CD4-positive, alpha-beta T cell (primary cell): ENCODE measurements around the gene PREP. TPM values are rescaled to one million over a fixed set of nuclear protein-coding genes. Genes with fewer than 3 reads are reported as not detected.

Experiments used
- ATAC-seq: fragments of 200-7000 bp; cut with Tn5 transposase; one replicate; pipeline ENCODE4 v1.10.0; 2022; ENCODE audit warnings: mild to moderate bottlenecking; ENCODE audit not compliant: poor library complexity
- CTCF ChIA-PET: fragments of 350-600 bp; sonication (Branson Sonifier 250); formaldehyde crosslinking; loops from one replicate; lab custom pipeline; 2021; ENCODE audit warnings: antibody characterized with exemption, inconsistent platforms; lab: Charles Lee
- POLR2A ChIA-PET: fragments of 350-600 bp; sonication (Branson Sonifier 250); formaldehyde crosslinking; loops from one replicate; lab custom pipeline; 2021; ENCODE audit warnings: antibody characterized with exemption, inconsistent platforms; lab: Charles Lee
- DNase-seq, 14 experiments: peaks; one replicate each; pipeline ENCODE4 v3.0.0-alpha.2; 2013 to 2020; ENCODE audit warnings: mixed read lengths in 2 of 14
- H3K27ac ChIP-seq, 2 donors: one replicate each; pipeline versions ENCODE4 v1.5.1 to v1.7.0; 2013; ENCODE audit warnings: low read length in 2 of 2, low read depth in 1 of 2, mild to moderate bottlenecking in 1 of 2
- H3K27me3 ChIP-seq, 2 experiments: 1 replicate in 1 of 2; 2 replicates in 1 of 2; pipeline versions ENCODE4 v1.6.1 to v1.7.0; 2013; ENCODE audit warnings: low read length in 2 of 2, control low read depth in 1 of 2, mild to moderate bottlenecking in 1 of 2, moderate library complexity in 1 of 2; ENCODE audit not compliant: insufficient read depth in 2 of 2, control insufficient read depth in 1 of 2
- H3K36me3 ChIP-seq: one replicate; pipeline ENCODE4 v1.6.1; 2013; ENCODE audit warnings: low read length, control low read depth; ENCODE audit not compliant: insufficient read depth
- H3K4me1 ChIP-seq: one replicate; pipeline ENCODE4 v1.6.1; 2013; ENCODE audit warnings: low read length, control low read depth; ENCODE audit not compliant: insufficient read depth
- H3K4me3 ChIP-seq: one replicate; pipeline ENCODE4 v1.5.1; 2013; ENCODE audit warnings: mild to moderate bottlenecking, low read length, moderate library complexity
- H3K9me3 ChIP-seq, 2 experiments: 1 replicate in 1 of 2; 2 replicates in 1 of 2; pipeline versions ENCODE4 v1.6.1 to v1.7.0; 2013; ENCODE audit warnings: low read length in 2 of 2, mild to moderate bottlenecking in 2 of 2, control low read depth in 1 of 2, moderate library complexity in 1 of 2; ENCODE audit not compliant: control insufficient read depth in 1 of 2, insufficient read depth in 1 of 2
- H3K27ac Mint-ChIP-seq: one replicate; pipeline ENCODE4 v1.8.0; 2020; ENCODE audit warnings: mixed read lengths
- H3K27me3 Mint-ChIP-seq: one replicate; pipeline ENCODE4 v1.8.0; 2021; ENCODE audit warnings: mixed read lengths
- H3K36me3 Mint-ChIP-seq: one replicate; pipeline ENCODE4 v1.8.0; 2021; ENCODE audit warnings: low read depth, mixed read lengths
- H3K4me1 Mint-ChIP-seq: one replicate; pipeline ENCODE4 v1.8.0; 2021; ENCODE audit warnings: low read depth, mixed read lengths
- H3K4me3 Mint-ChIP-seq: one replicate; pipeline ENCODE4 v1.8.0; 2020; ENCODE audit warnings: mild to moderate bottlenecking, mixed read lengths
- H3K9me3 Mint-ChIP-seq: one replicate; pipeline ENCODE4 v1.8.0; 2020; ENCODE audit warnings: mixed read lengths
- intact Hi-C, 2 experiments: fragments of 100-400 bp; cut with DNase I in 1 of 2; cut with micrococcal nuclease in 1 of 2; formaldehyde crosslinking; loops; one replicate each; pipeline versions ENCODE4 v1.15.1 to v1.9.0; 2023 to 2025; cut with DNase I, micrococcal nuclease
- total RNA-seq, 174 experiments: library from RNA in 2 of 174; stranded (reverse) in 2 of 174; gene quantifications; one replicate each; pipeline ENCODE4 v1.2.3 and lab custom pipeline; 2021 to 2026
- TF ChIP-seq, protein P1 (sequence below): fragments of 200-600 bp; IDR thresholded peaks from one replicate; pipeline ENCODE4 v1.8.0; 2022; ENCODE audit warnings: antibody characterized with exemption, mild to moderate bottlenecking

Gene PREP
- total RNA-seq, 2 experiments from 2014 or later: 14.9 to 15.6 TPM

DNA sequence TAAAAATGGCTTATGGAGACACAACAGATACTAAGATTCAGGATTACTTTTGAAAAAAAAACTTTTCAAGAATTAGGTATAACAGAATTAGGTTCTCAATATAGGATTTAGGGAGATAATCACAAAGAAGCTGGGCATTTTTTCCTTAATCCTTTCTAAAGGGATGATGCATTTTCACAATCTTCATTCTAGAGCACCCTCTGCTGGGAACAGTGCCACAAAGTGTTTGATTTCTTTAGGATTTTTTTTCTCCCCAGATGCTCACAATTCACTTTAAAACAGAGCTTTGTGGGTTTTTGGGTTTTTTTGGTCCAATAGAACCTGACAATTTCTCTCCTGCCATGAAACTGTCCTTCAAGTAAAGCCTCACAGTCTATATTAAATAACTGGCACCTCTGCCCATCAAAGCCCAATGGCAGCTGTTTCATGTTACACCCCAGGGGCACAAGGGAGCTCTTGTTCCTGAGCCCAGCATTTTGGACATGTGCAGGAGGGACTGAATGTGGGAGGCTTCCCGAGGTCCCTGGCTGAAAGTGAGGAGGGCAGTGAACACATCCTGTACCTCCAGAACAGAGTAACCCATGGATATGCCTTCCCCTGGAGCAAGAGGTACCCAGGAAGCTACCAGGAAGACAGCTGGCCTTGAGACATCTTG, 39.7 kb downstream of the PREP start:
- Mint-ChIP-seq H3K4me1 (no peaks in the 10 kb centered on the region), H3K4me3 (no peak overlapping the region), H3K9me3 (no peaks in the 10 kb centered on the region), H3K27me3 (no peaks in the 10 kb centered on the region), H3K36me3 (peaks cover 92% of the 10 kb centered on the region), H3K27ac (no peak overlapping the region)
- Histone ChIP-seq H3K4me1 (peaks cover 3% of the 10 kb centered on the region), H3K27ac (no peak overlapping the region), H3K4me3 (no peak overlapping the region), H3K36me3 (peaks cover 63% of the 10 kb centered on the region), H3K27me3 (no peaks in the 10 kb centered on the region), H3K9me3 (no peaks in the 10 kb centered on the region)
- TF ChIP-seq, protein P1, sequence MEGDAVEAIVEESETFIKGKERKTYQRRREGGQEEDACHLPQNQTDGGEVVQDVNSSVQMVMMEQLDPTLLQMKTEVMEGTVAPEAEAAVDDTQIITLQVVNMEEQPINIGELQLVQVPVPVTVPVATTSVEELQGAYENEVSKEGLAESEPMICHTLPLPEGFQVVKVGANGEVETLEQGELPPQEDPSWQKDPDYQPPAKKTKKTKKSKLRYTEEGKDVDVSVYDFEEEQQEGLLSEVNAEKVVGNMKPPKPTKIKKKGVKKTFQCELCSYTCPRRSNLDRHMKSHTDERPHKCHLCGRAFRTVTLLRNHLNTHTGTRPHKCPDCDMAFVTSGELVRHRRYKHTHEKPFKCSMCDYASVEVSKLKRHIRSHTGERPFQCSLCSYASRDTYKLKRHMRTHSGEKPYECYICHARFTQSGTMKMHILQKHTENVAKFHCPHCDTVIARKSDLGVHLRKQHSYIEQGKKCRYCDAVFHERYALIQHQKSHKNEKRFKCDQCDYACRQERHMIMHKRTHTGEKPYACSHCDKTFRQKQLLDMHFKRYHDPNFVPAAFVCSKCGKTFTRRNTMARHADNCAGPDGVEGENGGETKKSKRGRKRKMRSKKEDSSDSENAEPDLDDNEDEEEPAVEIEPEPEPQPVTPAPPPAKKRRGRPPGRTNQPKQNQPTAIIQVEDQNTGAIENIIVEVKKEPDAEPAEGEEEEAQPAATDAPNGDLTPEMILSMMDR: no peak
- DNase-seq: no peak
- intact Hi-C loops: no loop called here
- CTCF ChIA-PET: no interaction called here
- POLR2A ChIA-PET: no interaction called here
- ATAC-seq: no peak

DNA sequence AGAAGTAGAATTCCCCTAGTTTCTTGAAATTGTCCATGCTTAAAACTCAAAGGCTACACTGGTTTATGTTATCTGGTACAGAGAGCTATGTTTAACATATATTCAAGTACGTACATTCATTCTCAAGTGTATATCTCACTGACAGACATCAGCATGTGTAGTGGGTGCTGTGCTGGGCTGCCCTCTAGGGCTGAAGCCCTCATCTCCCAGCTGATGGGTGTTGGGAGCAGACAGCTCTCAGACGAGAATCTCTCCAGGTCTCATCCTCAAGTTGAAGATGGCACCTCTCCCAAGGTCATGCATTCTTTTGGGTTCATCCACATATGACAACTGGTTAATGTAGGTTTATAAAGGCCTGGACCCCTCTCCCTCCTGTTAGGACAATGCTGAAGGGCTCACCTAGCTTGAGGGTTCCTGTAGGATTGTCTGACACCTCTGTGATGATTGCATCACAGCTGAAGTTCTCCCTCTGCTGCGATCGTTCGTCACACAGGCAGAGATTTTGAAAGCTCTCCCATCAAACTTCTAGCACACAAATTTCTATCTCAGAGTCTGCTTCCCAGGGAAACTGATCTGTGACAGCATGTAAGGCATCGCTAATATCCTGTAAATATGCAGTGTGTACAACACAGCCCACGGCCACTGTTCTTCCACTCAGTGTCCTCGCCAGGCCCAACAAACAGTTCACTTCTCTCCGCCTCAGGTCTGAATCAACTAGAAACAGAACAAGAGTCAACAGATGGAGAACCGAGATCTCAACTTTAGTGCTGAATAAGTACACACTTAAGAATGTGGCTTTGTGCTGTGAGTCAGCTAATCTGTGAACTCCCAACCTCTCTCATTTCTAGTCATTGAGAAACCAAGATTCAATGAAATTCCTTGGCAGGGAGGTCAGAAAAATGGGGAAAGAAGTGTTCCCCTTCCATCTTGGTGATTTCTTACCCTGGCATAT, 43.2 kb downstream of the PREP start:
- H3K27me3 ChIP-seq: no peaks in the 10 kb centered on the region
- TF ChIP-seq, protein P1: no peak
- ATAC-seq (no peak), DNase-seq (no peak)
- Mint-ChIP-seq H3K27ac (no peak overlapping the region), H3K27me3 (no peaks in the 10 kb centered on the region), H3K4me3 (no peak overlapping the region), H3K4me1 (no peaks in the 10 kb centered on the region), H3K36me3 (peaks cover 89% of the 10 kb centered on the region), H3K9me3 (no peaks in the 10 kb centered on the region)
- H3K9me3 ChIP-seq: peaks cover 0 to 7% of the 10 kb centered on the region in 2 experiments
- intact Hi-C loops: no loop called here
- peaks cover 63% of the 10 kb centered on the region for H3K36me3 ChIP-seq
- no peak overlapping the region for H3K27ac ChIP-seq
- peaks cover 3% of the 10 kb centered on the region for H3K4me1 ChIP-seq
- CTCF ChIA-PET: no interaction called here
- H3K4me3 ChIP-seq: no peak overlapping the region
- POLR2A ChIA-PET: no interaction called here

DNA sequence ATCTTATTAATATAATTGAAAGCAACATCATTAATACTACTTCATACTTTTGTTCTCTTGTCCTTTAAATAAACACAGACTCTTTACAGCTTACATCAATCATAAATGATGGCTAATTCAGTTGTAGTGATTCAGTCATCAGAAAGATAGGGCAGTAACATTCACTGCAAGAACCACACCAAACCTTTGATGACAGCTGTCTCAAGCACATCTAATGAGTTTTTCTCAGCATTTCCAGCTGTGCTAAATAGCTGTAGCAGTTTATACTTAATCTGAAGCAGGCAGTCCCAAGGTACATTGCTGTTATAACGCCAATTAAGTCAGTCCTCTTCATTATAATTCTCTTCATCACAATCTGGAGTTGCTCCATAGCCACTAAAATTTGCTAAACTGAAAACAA, 45.7 kb downstream of the PREP start:
- H3K4me3 ChIP-seq: no peak overlapping the region
- no peak overlapping the region for H3K27ac Mint-ChIP-seq
- TF ChIP-seq, protein P1: no peak
- no peak overlapping the region for H3K4me3 Mint-ChIP-seq
- ATAC-seq (no peak), DNase-seq (no peak)
- ChIA-PET POLR2A (no interaction called here), CTCF (interaction anchor here (1.6 kb wide), 1 partner anchor 46 kb away, joined by 4 read pairs; the partner anchor contains the start of gene PREP)
- no peaks in the 10 kb centered on the region for H3K9me3 Mint-ChIP-seq
- no peaks in the 10 kb centered on the region for H3K4me1 ChIP-seq
- no peaks in the 10 kb centered on the region for H3K27me3 ChIP-seq
- no peaks in the 10 kb centered on the region for H3K27me3 Mint-ChIP-seq
- no peaks in the 10 kb centered on the region for H3K4me1 Mint-ChIP-seq
- H3K9me3 ChIP-seq: peaks cover 0 to 7% of the 10 kb centered on the region in 2 experiments
- H3K27ac ChIP-seq: no peak overlapping the region
- H3K36me3 Mint-ChIP-seq: peaks cover 84% of the 10 kb centered on the region
- intact Hi-C loops: no loop called here
- peaks cover 55% of the 10 kb centered on the region for H3K36me3 ChIP-seq
